GM12873 (cell line): ENCODE results near the gene SRSF12.

ENCODE experiments used
- TF ChIP-seq, protein P1 (sequence below): IDR thresholded peaks from 2 replicates; pipeline ENCODE4 v1.5.1; 2012; ENCODE audit warnings: low read depth, mild to moderate bottlenecking, moderate library complexity, low read length, control low read depth; ENCODE audit not compliant: insufficient read depth; ENCODE audit errors: missing control alignments

The SRSF12 gene

DNA sequence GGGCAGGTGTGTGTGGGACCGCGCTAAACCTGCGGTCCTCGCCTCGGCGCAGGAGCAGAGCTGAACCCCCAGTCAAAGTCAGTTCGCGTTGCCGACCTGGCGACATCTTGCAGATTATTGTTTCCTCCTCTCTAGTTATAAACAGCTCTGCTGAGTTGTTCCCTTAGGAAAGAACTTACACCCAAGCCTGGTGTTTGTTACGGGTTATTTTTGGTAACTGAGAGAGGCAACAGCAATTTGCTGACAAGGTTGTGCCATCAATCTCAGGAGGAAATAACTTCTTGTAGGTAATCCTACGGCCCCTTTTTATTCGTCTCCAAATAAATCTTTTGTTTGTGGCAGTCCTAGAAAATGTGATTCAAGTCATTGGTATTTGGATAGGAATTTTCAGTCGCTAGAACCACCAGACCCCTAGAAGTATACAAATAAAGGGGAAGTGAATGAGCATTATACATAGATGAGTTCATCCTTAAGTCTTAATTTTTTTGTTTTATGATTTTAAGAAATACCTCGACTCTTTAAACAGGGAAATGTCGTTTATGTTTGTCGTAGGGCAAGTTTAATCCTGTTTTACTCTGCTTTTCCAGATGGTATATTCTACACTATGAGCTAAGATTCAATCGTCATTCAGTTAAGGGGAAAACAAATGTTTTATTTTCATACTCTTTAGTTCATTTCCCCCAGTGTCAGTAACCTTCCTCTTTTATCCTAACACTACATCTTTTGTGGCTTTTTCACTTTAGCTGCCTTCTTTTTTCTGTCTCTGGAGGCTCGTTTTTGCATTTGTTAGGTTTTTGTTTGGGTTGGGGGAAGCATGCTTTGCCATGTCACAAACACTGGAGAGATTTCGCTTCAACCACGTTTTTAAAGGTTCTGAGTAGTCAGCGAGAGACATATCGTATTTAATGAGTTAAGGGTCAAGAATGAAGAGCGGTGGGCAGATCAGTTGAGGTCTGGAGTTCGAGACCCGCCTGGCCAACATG, 29.1 kb upstream of the SRSF12 start:
- TF ChIP-seq, protein P1, sequence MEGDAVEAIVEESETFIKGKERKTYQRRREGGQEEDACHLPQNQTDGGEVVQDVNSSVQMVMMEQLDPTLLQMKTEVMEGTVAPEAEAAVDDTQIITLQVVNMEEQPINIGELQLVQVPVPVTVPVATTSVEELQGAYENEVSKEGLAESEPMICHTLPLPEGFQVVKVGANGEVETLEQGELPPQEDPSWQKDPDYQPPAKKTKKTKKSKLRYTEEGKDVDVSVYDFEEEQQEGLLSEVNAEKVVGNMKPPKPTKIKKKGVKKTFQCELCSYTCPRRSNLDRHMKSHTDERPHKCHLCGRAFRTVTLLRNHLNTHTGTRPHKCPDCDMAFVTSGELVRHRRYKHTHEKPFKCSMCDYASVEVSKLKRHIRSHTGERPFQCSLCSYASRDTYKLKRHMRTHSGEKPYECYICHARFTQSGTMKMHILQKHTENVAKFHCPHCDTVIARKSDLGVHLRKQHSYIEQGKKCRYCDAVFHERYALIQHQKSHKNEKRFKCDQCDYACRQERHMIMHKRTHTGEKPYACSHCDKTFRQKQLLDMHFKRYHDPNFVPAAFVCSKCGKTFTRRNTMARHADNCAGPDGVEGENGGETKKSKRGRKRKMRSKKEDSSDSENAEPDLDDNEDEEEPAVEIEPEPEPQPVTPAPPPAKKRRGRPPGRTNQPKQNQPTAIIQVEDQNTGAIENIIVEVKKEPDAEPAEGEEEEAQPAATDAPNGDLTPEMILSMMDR = no peak

DNA sequence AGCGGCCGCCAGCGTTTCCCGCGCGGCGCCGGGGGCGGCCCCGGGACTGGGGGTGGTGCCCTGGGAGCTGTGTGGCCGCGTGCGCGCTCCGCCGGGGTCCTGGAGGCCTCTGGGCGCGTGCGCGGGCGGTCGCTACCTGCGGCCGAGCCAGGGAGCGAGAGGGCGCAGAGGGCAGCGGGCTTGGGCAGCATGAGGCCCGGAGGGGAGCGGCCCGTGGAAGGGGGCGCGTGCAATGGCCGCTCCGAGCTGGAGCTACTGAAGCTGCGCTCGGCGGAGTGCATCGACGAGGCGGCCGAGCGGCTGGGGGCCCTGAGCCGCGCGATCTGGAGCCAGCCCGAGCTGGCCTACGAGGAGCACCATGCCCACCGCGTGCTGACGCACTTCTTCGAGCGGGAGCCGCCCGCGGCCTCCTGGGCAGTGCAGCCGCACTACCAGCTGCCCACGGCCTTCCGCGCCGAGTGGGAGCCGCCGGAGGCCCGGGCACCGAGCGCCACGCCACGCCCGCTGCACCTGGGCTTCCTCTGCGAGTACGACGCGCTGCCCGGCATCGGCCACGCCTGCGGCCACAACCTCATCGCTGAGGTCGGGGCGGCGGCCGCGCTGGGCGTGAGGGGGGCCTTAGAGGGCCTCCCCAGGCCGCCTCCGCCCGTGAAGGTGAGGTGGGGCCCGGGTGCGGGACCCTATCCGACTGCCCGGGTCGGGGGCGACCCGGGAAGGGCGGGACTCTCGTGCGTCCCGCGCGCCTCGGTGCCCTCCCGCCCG, 28.3 kb upstream of the SRSF12 start, which contains the start of gene PM20D2:
PM20D2 (plus strand) TSS at position 100 of the 762 bp plus-strand sequence; CDS start at position 190, 90 bp downstream.
- TF ChIP-seq, protein P1 = no peak

DNA sequence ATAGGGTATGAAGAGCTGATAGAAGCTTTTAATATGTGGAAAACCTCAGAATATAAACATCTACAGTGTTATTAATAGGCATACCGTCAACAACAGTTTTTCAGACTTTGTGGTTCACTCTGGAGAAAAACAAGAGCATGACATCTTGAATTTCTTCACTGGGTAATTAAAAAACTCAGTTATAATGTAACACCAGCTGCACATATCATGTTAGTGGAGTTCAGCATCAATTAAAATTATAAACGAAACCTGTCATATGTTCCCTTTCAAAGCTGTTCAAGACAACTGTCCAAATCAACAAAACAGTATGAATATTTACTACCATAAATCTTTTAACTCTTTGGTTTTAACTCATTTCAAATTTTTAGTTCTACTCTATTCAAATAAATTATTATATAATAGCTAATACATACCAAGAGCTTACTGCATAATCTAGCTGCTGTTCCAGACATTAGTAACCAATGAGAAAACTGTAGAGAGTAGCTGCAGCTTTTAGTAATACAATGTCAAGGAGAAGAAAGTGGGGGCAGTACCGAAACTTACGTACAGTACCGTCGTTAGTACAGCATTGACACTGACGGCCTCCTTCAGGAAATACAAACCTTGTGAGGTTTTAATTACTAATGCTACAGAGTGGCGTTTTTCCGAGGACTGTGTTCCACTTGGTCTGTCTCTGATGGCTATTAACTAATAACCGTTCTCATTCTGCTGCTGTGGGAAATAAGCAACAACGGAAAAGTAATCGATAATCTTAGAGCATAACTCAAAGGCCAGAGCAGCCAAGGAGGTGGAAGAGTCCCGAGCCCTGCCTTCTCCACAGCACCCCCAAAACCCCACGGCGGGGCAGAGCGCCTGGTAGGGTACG, 27.5 kb upstream of the SRSF12 start:
- TF ChIP-seq, protein P1 = no peak

DNA sequence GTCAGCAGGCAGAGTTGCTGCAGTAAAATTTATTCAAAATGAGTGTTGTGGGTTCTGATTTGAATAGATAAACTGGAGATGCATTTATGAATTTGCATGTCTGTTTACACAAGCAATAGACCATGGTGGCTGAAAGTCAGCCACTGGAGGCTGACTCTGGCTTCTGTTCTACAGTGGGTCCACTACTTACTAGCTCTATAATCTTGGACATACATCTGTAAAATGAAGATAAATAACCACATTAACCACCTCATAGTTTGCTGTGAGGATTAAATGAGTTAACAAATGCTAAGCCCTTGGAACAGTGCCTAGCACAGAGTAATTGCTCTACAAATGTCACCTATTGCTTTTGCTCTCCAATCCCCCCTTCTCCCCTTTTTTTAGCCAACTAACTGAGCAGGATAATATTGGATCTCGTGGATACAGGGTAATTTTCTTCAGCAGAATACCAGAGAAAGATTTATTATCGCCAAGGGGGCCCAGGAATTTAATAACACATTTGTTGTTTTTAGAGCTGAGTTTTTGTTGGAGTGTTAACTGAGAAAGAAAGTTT, 26.6 kb upstream of the SRSF12 start:
- TF ChIP-seq, protein P1 = no peak

DNA sequence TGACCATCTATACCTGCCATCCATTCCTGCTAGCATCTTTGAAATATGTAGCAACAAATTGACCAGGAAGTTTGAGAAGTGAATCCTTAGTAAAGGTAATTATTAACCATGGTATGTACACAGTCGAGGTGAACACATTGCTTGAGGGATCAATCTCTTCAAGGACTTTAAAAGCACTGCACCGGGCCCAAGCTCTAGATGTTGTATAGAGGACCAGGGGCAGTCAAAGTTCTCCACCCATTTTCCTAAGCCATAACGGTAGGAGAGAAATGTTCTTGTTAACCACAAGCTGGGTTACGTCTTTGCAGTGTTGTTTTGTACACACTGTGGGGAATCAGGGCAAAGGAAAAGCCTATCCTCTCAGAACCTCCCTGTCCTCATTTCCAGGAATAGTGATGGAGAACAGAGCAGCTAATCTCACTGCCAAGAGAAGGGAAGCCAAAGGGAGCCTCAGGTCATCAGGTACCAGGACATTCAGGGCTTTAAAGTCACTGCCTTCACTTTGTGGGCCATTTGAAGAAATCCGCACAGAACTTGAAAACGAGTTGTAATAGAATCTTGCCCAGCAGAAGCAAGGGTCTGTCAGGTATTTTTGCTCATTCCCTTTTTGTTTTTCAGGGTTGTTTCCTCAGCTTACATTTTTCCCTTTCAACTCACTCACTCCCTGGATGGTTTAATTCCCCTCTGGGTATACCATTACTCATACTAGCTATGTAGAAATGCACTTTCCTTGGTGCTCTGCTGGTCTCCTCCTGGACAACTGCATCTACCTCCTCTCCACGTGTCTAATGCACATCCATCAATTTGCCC, 22.7 kb upstream of the SRSF12 start:
- TF ChIP-seq, protein P1 = no peak
